ENCODE results near the gene OR2AG2. TPM values are rescaled to one million over a fixed set of nuclear protein-coding genes. Genes with fewer than 3 reads are reported as not detected.
"Not testable (repeated sequence)": the region's sequence is repeated elsewhere in the genome, so short reads cannot be mapped to it uniquely, and the experiment has no call there.

The OR2AG2 gene
- 0.11 TPM for polyA plus RNA-seq (2013, experiment 1 of 2; ENCODE audit: insufficient read length)
- polyA plus RNA-seq (2013, experiment 2 of 2; ENCODE audit: insufficient read length): 0.07 TPM

GRCh38 chr11:6771926-6772893 is at the start of gene OR2AG2:
OR2AG2 (minus strand) TSS chr11:6771976; CDS start chr11:6768957, 3,019 bp downstream.
- no peak for DNase-seq

- DNase-seq: no peak
These were observed 47.2 kb upstream of the OR2AG2 start for GRCh38 chr11:6818967-6819366.

GRCh38 chr11:6817694-6818093 is 45.9 kb upstream of the OR2AG2 start:
- no peak for DNase-seq

GRCh38 chr11:6813656-6814055 is 41.9 kb upstream of the OR2AG2 start:
- DNase-seq: no peak

- peak; percentile 43 for DNase-seq
These were observed 40.7 kb upstream of the OR2AG2 start for GRCh38 chr11:6812390-6813005.

GRCh38 chr11:6801075-6801474 is 29.3 kb upstream of the OR2AG2 start:
- DNase-seq: not testable (repeated sequence)

GRCh38 chr11:6799402-6799801 is 27.6 kb upstream of the OR2AG2 start, which contains the start of gene OR6A2:
OR6A2 (minus strand) TSS chr11:6799689; CDS start chr11:6795708, 3,981 bp downstream.
- peak; percentile 1 for DNase-seq

GRCh38 chr11:6794639-6795038 is 22.9 kb upstream of the OR2AG2 start:
- no peak for DNase-seq

- DNase-seq: no peak
These were observed 18.8 kb upstream of the OR2AG2 start for GRCh38 chr11:6790546-6790945.

- no peak for DNase-seq
These were observed 10.9 kb upstream of the OR2AG2 start, which contains the start of gene OR2AG1 for GRCh38 chr11:6782720-6783119. OR2AG1 (plus strand) TSS chr11:6783020; CDS start chr11:6785038, 2,018 bp downstream.

GRCh38 chr11:6780829-6781228 is 9.1 kb upstream of the OR2AG2 start:
- DNase-seq: no peak

GRCh38 chr11:6778518-6778917 is 6.7 kb upstream of the OR2AG2 start:
- DNase-seq: no peak

GRCh38 chr11:6757373-6757967 is 14.3 kb downstream of the OR2AG2 start:
- peak; percentile 41 for DNase-seq

- DNase-seq: no peak
These were observed 15.8 kb downstream of the OR2AG2 start for GRCh38 chr11:6755953-6756347.

- peak; percentile 25 for DNase-seq
These were observed 16.3 kb downstream of the OR2AG2 start for GRCh38 chr11:6755303-6755952.

GRCh38 chr11:6747097-6747668 is 24.6 kb downstream of the OR2AG2 start:
- no peak for DNase-seq

- no peak for DNase-seq
These were observed 25.1 kb downstream of the OR2AG2 start for GRCh38 chr11:6746626-6747025.

- no peak for DNase-seq
These were observed 25.6 kb downstream of the OR2AG2 start for GRCh38 chr11:6746086-6746618.

GRCh38 chr11:6745465-6746015 is 26.2 kb downstream of the OR2AG2 start:
- DNase-seq: no peak

GRCh38 chr11:6745018-6745417 is 26.8 kb downstream of the OR2AG2 start:
- no peak for DNase-seq

- DNase-seq: no peak
These were observed 29.5 kb downstream of the OR2AG2 start for GRCh38 chr11:6742260-6742659.

Data from fibroblast of skin of back (primary cell).